NT2/D1 (cell line): ENCODE measurements around the gene CPED1.

Experiments
- SUZ12 ChIP-seq: IDR thresholded peaks from 2 replicates; pipeline ENCODE4 v1.6.1; 2011; ENCODE audit not compliant: insufficient read length, insufficient read depth; ENCODE audit errors: extremely low read depth
- YY1 ChIP-seq: IDR thresholded peaks from 2 replicates; pipeline ENCODE4 v1.6.1; 2011; ENCODE audit not compliant: insufficient read length, insufficient read depth
- ZNF274 ChIP-seq: IDR thresholded peaks from 2 replicates; pipeline ENCODE4 v1.6.1; 2011; ENCODE audit warnings: mild to moderate bottlenecking, low read depth, low read length

GRCh38 chr7:121024611-121025010 is 36.1 kb downstream of the CPED1 start:
- TF ChIP-seq ZNF274 (no peak), YY1 (no peak), SUZ12 (no peak)
